NCI-H2196 treated with DMSO at 0.1 percent for 48 hours (cell line): ENCODE data around the gene OSBP2.

Source experiments
- DNase-seq: peaks from one replicate; lab custom pipeline; 2025; ENCODE audit not compliant: unreplicated experiment; lab: John Stamatoyannopoulos, UW

The OSBP2 gene, protein sequence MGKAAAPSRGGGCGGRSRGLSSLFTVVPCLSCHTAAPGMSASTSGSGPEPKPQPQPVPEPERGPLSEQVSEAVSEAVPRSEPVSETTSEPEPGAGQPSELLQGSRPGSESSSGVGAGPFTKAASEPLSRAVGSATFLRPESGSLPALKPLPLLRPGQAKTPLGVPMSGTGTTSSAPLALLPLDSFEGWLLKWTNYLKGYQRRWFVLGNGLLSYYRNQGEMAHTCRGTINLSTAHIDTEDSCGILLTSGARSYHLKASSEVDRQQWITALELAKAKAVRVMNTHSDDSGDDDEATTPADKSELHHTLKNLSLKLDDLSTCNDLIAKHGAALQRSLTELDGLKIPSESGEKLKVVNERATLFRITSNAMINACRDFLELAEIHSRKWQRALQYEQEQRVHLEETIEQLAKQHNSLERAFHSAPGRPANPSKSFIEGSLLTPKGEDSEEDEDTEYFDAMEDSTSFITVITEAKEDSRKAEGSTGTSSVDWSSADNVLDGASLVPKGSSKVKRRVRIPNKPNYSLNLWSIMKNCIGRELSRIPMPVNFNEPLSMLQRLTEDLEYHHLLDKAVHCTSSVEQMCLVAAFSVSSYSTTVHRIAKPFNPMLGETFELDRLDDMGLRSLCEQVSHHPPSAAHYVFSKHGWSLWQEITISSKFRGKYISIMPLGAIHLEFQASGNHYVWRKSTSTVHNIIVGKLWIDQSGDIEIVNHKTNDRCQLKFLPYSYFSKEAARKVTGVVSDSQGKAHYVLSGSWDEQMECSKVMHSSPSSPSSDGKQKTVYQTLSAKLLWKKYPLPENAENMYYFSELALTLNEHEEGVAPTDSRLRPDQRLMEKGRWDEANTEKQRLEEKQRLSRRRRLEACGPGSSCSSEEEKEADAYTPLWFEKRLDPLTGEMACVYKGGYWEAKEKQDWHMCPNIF

DNA sequence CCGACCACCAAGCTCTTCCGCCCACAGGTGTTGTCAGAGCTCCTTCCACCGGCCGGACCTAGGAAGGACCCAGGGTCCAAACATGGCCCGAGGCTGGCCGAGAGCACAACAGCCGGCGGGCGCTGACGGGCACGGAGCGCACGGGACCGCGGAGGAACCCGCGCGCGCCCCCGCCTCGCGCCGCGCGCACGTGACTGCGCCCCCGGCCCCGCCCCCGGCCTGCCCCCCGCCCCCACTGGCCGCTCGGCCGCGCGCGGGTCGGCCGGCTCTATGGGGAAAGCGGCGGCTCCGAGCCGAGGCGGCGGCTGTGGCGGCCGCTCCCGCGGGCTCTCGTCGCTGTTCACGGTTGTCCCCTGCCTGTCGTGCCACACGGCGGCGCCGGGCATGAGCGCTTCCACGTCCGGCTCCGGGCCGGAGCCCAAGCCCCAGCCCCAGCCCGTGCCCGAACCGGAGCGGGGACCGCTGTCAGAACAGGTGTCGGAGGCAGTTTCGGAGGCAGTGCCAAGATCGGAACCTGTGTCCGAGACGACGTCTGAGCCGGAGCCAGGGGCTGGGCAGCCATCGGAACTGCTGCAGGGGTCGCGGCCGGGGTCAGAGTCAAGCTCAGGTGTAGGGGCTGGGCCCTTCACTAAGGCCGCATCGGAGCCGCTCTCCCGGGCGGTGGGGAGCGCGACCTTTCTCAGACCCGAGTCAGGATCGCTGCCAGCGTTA lies at the start of gene OSBP2:
Gene OSBP2, plus strand, starts transcription at position 235 of the 711 bp plus-strand sequence. Its CDS starts 36 bp downstream, at position 271.
- no peak for DNase-seq

DNA sequence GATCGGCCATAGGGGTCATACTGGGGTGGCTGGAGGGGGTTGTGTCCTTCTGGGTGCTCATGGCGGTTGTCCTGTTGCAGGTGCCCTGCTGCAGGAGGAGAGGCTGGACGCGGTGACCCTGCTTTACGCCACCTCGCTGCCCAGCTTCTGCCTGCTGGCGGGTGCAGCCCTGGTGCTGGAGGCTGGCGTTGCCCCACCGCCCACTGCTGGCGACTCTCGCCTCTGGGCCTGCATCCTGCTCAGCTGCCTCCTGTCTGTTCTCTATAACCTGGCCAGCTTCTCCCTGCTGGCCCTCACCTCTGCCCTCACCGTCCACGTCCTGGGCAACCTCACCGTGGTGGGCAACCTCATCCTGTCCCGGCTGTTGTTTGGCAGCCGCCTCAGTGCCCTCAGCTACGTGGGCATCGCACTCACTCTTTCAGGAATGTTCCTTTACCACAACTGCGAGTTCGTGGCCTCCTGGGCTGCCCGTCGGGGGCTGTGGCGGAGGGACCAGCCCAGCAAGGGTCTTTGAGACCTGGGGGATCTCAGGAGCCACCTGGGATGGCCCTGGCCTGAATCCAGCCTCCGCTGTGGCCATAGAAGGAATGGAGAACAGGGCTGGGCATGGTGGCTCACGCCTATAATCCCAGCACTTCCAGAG lies 48.0 kb upstream of the OSBP2 start:
- no peak for DNase-seq

DNA sequence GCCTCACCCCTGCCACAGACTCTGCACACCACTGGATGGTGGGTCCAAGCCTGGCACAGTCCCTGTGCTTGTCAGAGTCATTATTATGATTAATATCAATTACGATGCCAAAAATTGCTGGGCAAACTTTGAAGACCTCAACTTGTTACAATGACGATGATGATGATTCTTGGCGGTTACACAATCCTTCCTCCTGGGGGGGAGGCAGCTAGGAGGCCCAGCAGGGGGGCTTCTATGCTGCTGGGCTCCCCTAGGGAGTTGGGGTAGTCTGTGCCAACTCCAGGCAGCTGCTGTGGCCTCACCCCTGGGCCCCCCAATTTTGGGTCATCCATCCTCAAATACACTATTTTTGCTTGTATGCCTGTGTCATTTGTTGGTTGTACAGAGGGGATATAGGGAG lies 47.1 kb upstream of the OSBP2 start:
- no peak for DNase-seq

GRCh38 chr22:30648825-30649224 lies 45.8 kb upstream of the OSBP2 start:
- no peak for DNase-seq

- DNase-seq, result no peak
These were observed 45.2 kb upstream of the OSBP2 start for GRCh38 chr22:30649430-30650007.

GRCh38 chr22:30650508-30651116 lies 44.1 kb upstream of the OSBP2 start:
- DNase-seq, result no peak

- DNase-seq, result no peak
These were observed 41.8 kb upstream of the OSBP2 start for GRCh38 chr22:30652852-30653251.

GRCh38 chr22:30654361-30654760 lies 40.3 kb upstream of the OSBP2 start:
- DNase-seq, result no peak

DNA sequence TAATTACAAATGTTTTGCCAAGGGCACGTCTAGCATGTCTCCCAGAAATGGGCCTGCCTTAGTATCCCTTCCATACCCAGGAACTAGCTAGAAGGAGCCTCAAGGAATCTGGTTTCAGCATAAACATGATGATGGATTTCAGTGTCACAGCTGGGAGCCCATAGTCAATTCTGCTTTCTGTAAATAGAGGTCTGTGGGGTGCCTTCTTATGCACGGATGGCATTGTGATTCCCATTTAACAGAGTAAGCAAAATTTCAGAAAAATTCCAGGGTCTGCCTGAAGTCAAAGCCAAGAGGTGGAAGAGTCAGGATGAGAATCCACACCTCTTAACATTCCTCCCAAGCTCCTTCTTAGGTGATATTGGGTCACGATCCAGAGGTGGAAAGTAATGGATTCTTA lies 39.1 kb upstream of the OSBP2 start:
- no peak for DNase-seq

DNA sequence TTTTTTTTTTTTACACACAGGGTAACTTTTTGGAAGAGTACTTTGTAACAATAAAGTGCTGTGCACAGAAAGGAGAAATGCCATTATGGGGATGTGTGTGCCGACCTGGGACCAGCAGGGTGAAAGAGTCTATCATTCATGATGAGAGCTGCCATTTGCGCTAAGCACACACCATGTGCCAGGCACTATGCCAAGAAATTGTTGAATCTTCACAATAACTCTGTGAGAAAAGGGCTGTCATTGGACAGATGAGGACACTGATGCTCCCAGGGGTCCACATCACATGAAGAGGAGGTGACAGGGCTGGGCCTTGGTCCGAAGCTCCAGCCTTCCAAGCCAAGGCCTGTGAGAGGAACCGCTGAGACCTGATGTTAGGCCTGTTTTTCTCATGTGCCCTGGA lies 32.6 kb upstream of the OSBP2 start:
- DNase-seq, result no peak

DNA sequence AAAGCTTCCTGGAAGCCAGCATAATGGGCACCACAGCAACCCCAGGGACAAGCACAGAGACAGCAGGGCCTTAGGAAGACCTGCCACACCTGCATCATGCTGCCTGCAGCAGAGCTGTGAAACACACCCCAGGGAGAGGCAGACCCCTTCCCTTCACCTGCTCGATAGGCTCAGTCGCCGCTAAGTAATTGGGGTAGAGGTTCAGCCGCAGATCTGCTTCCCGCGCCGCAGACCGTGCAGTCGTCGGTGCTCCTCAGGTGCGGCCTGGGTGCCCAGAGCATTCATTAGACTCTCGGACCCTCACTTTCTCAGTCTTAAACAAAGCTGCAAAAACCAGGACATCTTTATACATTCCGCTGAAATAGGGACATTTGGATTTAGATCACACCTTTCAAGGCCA lies 29.9 kb upstream of the OSBP2 start:
- no peak for DNase-seq

DNA sequence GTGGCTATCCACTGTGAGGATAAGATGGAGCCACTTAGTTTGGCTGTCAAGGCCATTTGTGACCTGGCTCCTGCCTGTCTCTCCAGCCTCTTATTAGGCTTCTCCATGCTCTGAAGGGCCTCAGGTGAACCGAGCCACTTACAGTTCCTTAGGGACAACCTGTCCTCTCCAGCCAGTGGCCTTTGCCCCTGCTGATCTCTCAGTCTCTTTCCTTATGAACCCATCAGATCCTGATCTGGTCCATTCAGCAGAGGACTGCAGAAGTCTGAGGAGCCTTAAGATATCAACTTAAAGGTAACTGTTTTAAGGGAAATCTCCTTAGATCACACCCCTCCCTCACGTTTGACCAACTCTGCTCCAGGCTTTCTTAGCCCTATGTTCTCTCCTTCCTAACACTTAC lies 29.4 kb upstream of the OSBP2 start:
- no peak for DNase-seq

GRCh38 chr22:30665786-30666185 lies 28.9 kb upstream of the OSBP2 start:
- no peak for DNase-seq

DNA sequence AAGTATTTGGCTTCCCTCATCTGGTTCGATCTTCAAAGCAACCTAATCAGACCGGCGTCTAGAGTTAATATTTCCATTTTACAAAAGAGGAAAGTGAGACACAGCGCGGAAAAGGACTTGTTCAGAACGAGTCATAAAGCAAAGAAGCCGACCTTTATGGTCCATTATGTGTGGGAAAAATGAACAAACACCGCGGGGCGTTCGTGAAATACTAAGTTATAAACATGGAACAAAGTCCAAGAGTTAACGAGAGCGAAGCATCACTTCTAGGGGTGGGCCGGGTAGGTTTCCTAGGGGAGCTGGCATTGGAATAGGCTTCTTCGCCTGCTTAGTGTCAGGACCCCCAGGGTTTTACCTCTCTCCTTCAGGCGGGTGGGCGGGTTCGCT lies 27.6 kb upstream of the OSBP2 start:
- no peak for DNase-seq

DNA sequence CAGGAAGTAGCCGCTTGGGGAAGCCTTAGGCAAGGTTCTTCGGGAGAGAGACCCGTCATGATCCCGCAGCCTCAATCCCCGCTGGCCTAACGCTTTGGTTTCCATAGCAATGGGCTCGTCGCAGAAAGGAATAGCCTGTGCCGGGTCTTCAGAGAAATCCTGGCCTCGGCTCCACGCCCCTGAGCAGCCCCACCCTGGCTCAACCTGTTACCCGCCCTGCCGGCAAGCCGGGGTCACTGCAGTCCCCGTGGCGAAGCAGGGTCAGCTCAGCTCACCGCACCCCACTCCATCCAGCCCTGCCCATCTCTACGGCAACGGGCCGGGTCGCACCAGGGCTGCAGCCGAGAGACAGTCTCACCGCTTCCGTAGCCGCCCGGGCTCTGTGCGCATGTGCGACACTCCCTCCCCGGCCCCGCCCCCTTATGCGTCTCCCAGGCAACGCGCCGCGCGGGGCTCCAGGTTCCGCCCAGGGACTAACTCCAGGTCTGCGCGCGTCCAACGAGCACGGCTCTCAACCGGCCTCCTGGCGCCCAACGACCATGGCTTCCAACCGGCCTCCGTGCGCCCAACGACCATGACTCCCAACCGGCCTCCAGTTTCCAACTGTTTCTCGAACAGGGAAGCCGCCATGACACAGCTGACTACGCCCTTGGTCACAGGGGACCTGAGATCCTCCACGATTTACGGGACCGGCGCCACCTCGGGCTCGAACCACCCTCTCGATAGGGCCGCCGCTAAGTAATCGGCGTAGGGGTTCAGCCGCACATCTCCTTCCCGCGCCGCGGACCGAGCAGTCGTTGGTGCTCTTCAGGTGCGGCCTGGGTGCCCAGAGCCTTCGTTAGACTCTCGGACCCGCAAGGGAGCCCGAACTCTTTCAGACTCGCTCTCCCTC lies 26.9 kb upstream of the OSBP2 start, which contains the start of gene DUSP18:
Gene DUSP18, minus strand, starts transcription at position 382 of the 892 bp plus-strand sequence. CDS start 3,872 bp downstream, outside the sequence.
- DNase-seq, result peak; percentile 38

GRCh38 chr22:30668386-30668710 lies 26.3 kb upstream of the OSBP2 start:
- DNase-seq, result no peak

DNA sequence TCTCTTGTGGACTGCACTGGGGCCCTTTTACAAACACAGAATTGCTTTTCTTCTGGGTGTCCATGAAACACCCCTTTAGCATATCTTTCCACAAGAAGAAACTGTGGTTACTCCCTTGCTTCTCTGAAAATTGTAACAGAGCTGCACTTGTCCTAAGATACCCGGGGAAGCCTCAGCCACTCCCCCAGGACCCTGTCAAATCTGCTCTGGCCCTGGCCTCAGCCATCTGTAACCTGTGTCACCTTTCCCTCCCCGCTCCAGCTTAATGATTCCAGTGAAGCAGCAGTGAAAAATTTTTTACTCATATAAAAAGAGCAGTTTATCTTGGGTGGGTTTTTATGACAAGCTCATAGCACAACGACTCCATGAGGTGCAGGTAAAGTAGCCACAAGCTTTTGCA lies 23.6 kb upstream of the OSBP2 start:
- DNase-seq, result no peak

DNA sequence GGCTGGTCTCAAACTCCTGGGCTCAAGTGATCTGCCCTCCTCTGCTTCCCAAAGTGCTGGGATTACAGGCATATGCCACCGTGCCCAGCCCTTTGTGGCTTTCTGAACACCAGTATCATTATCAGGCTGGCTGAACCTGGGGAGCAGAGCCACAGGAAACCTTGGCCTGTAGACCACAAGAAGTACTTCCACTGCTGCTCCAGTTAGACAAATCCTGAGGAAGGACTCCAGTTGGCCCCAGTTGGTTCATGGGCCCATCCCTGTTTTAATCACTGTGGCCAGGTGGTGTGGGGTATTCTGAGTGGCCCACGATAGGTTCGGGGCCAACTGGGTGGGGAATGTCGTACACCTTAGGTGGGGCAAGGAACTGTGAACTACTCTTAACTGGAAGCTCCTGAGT lies 21.5 kb upstream of the OSBP2 start:
- DNase-seq, result no peak

DNA sequence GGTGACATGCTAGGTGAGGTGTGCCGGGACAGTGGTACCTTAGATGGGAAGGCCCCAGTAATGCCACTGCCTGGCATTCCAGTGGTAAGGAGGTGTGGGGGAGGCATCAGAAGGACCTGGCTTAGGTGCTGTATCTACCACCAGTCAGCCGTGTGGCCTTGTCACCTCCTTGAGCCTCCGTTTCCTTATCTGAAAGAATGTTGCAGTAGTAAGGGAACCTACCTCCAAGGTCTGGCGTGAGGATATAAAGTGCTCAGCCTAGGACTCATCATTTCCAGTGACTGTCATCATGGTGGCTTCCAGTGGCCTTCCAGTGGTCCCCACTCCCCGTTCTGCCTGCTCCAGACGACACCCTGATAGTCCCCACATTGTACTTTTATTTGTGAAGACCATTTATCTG lies 20.2 kb upstream of the OSBP2 start:
- DNase-seq, result no peak
